GM12878 (cell line): Measurements from ENCODE around the gene PATJ. TPM values are rescaled to one million over a fixed set of nuclear protein-coding genes. Genes with fewer than 3 reads are reported as not detected.

ENCODE experiments used
- ATAC-seq: fragments of 200-7000 bp; cut with Tn5 transposase; 3 replicates; pipeline ENCODE4 v1.9.1; 2020; ENCODE audit warnings: mild to moderate bottlenecking, moderate library complexity
- BruUV-seq: library from RNA; stranded (reverse); fragments of 400-500 nt; replicated peaks from 2 replicates; lab custom pipeline; 2021; lab: Mats Ljungman, UMichigan
- CTCF ChIA-PET: fragments of 300-600 bp; sonication (Branson Sonifier 250); formaldehyde crosslinking; extraction: SDS; loops from one replicate; lab custom pipeline; 2021; ENCODE audit warnings: inconsistent platforms; lab: Yijun Ruan, JAX
- POLR2A ChIA-PET: fragments of 350-600 bp; formaldehyde crosslinking; extraction: SDS; loops from one replicate; lab custom pipeline; 2021; ENCODE audit warnings: inconsistent platforms; lab: Charles Lee
- RAD21 ChIA-PET: fragments of 300-600 bp; sonication (Branson Sonifier 250); formaldehyde crosslinking; loops from one replicate; lab custom pipeline; 2023; ENCODE audit warnings: antibody characterized with exemption; ENCODE audit not compliant: unreplicated experiment; lab: Charles Lee
- SMC1A ChIA-PET: fragments of 300-600 bp; sonication (Branson Sonifier 250); formaldehyde crosslinking; loops from one replicate; lab custom pipeline; 2023; ENCODE audit not compliant: unreplicated experiment, uncharacterized antibody; lab: Charles Lee
- DNase-seq: peaks from one replicate; pipeline ENCODE4 v3.0.0-alpha.2; 2011; ENCODE audit warnings: low read depth, low spot score
- FAIRE-seq: peaks from 3 replicates; lab custom pipeline; 2011; peaks lifted over from hg19 to GRCh38; lab: Jason Lieb, UNC
- H2AFZ ChIP-seq: 2 replicates; pipeline ENCODE4 v1.6.0; 2011; ENCODE audit warnings: low read depth, low read length, control low read depth; ENCODE audit not compliant: control insufficient read depth
- H3K27ac ChIP-seq: 2 replicates; pipeline ENCODE4 v1.5.1; 2011; ENCODE audit warnings: control low read depth; ENCODE audit not compliant: control insufficient read depth, insufficient read depth
- H3K27me3 ChIP-seq, 2 experiments: replicated peaks in 1 of 2; 2 replicates each; pipeline versions ENCODE4 v1.6.0 to v1.6.1; 2011; ENCODE audit warnings: low read length in 1 of 2; ENCODE audit not compliant: control insufficient read depth in 2 of 2, insufficient read depth in 2 of 2
- H3K36me3 ChIP-seq, 2 experiments: 2 replicates each; pipeline ENCODE4 v1.5.1; 2011; ENCODE audit warnings: low read length in 1 of 2; ENCODE audit not compliant: control insufficient read depth in 2 of 2, insufficient read depth in 2 of 2
- H3K4me1 ChIP-seq: 2 replicates; pipeline ENCODE4 v1.6.1; 2011; ENCODE audit warnings: mild to moderate bottlenecking, low read length, moderate library complexity, mixed read lengths; ENCODE audit not compliant: control insufficient read depth, insufficient read depth
- H3K4me2 ChIP-seq: 2 replicates; pipeline ENCODE4 v1.6.0; 2011; ENCODE audit warnings: control low read depth; ENCODE audit not compliant: control insufficient read depth, insufficient read depth
- H3K4me3 ChIP-seq: fragments of 200-600 bp; sonication (generic); 2 replicates; pipeline ENCODE4 v1.5.1; 2016
- H3K79me2 ChIP-seq: 2 replicates; pipeline ENCODE4 v1.6.0; 2011; ENCODE audit warnings: low read length; ENCODE audit not compliant: control insufficient read depth, insufficient read depth
- H3K9ac ChIP-seq: 2 replicates; pipeline ENCODE4 v1.8.0; 2011; ENCODE audit warnings: low read length, control low read depth, mixed read lengths; ENCODE audit not compliant: control insufficient read depth, insufficient read depth
- H3K9me3 ChIP-seq: replicated peaks from 3 replicates; pipeline ENCODE4 v1.5.1; 2011; ENCODE audit warnings: mild to moderate bottlenecking, low read length; ENCODE audit not compliant: control insufficient read depth, insufficient read depth
- H4K20me1 ChIP-seq: 2 replicates; pipeline ENCODE4 v1.6.0; 2011; ENCODE audit not compliant: control insufficient read depth, insufficient read depth
- HDAC2 ChIP-seq: fragments of 200-600 bp; sonication (generic); IDR thresholded peaks from 2 replicates; pipeline ENCODE4 v1.6.1; 2017
- MEF2B ChIP-seq: fragments of 450-650 bp; IDR thresholded peaks from 2 replicates; pipeline ENCODE4 v1.6.1; 2018; ENCODE audit warnings: mild to moderate bottlenecking, moderate library complexity; ENCODE audit not compliant: partially characterized antibody, poor library complexity, severe bottlenecking
- NFIC ChIP-seq: IDR thresholded peaks from 2 replicates; pipeline ENCODE4 v1.6.1; 2012; ENCODE audit warnings: low read depth, mild to moderate bottlenecking, inconsistent platforms, low read length, moderate library complexity
- RAD51 ChIP-seq: fragments of 450-650 bp; IDR thresholded peaks from 2 replicates; pipeline ENCODE4 v1.6.1; 2016; ENCODE audit warnings: moderate library complexity, mild to moderate bottlenecking, inconsistent platforms
- TARDBP ChIP-seq: IDR thresholded peaks from 2 replicates; pipeline ENCODE4 v1.6.1; 2016; ENCODE audit warnings: borderline replicate concordance
- ZNF592 ChIP-seq: fragments of 450-650 bp; IDR thresholded peaks from 2 replicates; pipeline ENCODE4 v1.6.1; 2017; ENCODE audit warnings: mild to moderate bottlenecking, moderate library complexity
- ZNF622 ChIP-seq: fragments of 450-650 bp; IDR thresholded peaks from 2 replicates; pipeline ENCODE4 v1.6.1; 2017; ENCODE audit warnings: mild to moderate bottlenecking, inconsistent platforms
- WGBS: methylation state at CpG from one replicate; pipeline ENCODE4 v1.1.6; 2016; ENCODE audit warnings: low lambda C conversion rate; ENCODE audit not compliant: insufficient replicate concordance, insufficient coverage; ENCODE audit errors: missing lambda C conversion rate; 5-methylcytosine and 5-hydroxymethylcytosine counted together
- in situ Hi-C: fragments of 300-500 bp; cut with MboI; formaldehyde crosslinking; loops from 9 replicates; pipeline ENCODE4 v1.14.3; 2018; ENCODE audit warnings: mixed read lengths
- intact Hi-C: fragments of 100-400 bp; cut with micrococcal nuclease; formaldehyde crosslinking; loops from one replicate; pipeline ENCODE4 v1.14.2; 2022; ENCODE audit not compliant: unreplicated experiment
- polyA plus RNA-seq, 11 experiments: library from polyadenylated mRNA; depleted of rRNA in 4 of 11; unstranded in 6 of 11; stranded (reverse) in 5 of 11; fragments of >200 nt; fragmentation: Nextera tagmentation in 4 of 11; fragmentation: Illumina TruSeq in 1 of 11; extraction: Ambion mirVana in 4 of 11; extraction: Trizol in 1 of 11; gene quantifications; 1 replicate in 1 of 11; 2 replicates in 10 of 11; pipeline versions ENCODE4 v1.2.1 to v1.2.3, GENCODE V29; 2011 to 2016; ENCODE audit warnings: inconsistent platforms in 2 of 11, missing spikeins in 2 of 11, low read depth in 1 of 11
- total RNA-seq, 4 experiments: library from RNA; depleted of rRNA in 3 of 4; stranded (reverse); fragments of >200 nt in 3 of 4; fragmentation: Illumina TruSeq in 1 of 4; extraction: Trizol in 1 of 4; gene quantifications; 2 replicates each; pipeline versions ENCODE4 v1.2.1 to v1.2.3, GENCODE V29; 2013 to 2021
- TF ChIP-seq, protein P1 (sequence below): IDR thresholded peaks from 2 replicates; pipeline ENCODE4 v1.6.1; 2011; ENCODE audit warnings: low read depth, mild to moderate bottlenecking, low read length, moderate library complexity, borderline replicate concordance; ENCODE audit errors: extremely low read depth

PATJ gene
- total and polyA plus RNA-seq, 10 of the 15 experiments (the other 5 are each of a cell fraction or from before 2014, with no cell fraction given) = 2.8 to 13.9 (median 6.9) TPM

GRCh38 chr1:62180639-62181038 lies 438.4 kb downstream of the PATJ start:
- RAD21 ChIA-PET = no interaction called here
- no peak for ATAC-seq
- CTCF ChIA-PET = interaction anchor here (0.8 kb wide), 1 partner anchor 305 kb away, joined by 4 read pairs; no protein-coding TSS in a partner anchor

More at GRCh38 chr1:62180639-62181038, 438.4 kb downstream of the PATJ start:
- no peak for TF ChIP-seq MEF2B
- no peak for TF ChIP-seq NFIC
- TF ChIP-seq TARDBP = no peak
- TF ChIP-seq ZNF622 = no peak
- TF ChIP-seq, protein P1, sequence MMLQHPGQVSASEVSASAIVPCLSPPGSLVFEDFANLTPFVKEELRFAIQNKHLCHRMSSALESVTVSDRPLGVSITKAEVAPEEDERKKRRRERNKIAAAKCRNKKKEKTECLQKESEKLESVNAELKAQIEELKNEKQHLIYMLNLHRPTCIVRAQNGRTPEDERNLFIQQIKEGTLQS = no peak
- no peak for TF ChIP-seq ZNF592
- no peak for TF ChIP-seq RAD51
- TF ChIP-seq HDAC2 = no peak
- TF ChIP-seq, all 136 proteins: peak for 0
- intact Hi-C loops (no loop called here), in situ Hi-C loops (no loop called here)
- ChIA-PET SMC1A (interaction anchor here (0.7 kb wide), 1 partner anchor 278 kb away, joined by 3 read pairs; no protein-coding TSS in a partner anchor), POLR2A (no interaction called here)
- no TSS peak for BruUV-seq
- H3K27ac ChIP-seq = no peak overlapping the region
- FAIRE-seq (no peak), DNase-seq (no peak)
- no peak overlapping the region for H3K4me3 ChIP-seq
- no peaks in the 10 kb centered on the region for H3K9me3 ChIP-seq
- no peaks in the 10 kb centered on the region for H3K79me2 ChIP-seq
- H2AFZ ChIP-seq = no peak overlapping the region
- H3K27me3 ChIP-seq = no peaks in the 10 kb centered on the region; a peak in 1 of 4 replicates
- H4K20me1 ChIP-seq = no peaks in the 10 kb centered on the region
- H3K36me3 ChIP-seq = no peaks in the 10 kb centered on the region
- WGBS = 49% methylated on average over 6 of the region's 6 CpGs
- no peak overlapping the region for H3K4me2 ChIP-seq
- no peaks in the 10 kb centered on the region for H3K4me1 ChIP-seq
- H3K9ac ChIP-seq = no peak overlapping the region
